SK-N-SH (cell line): Measurements from ENCODE around the gene ZHX3. TPM values are rescaled to one million over a fixed set of nuclear protein-coding genes. Genes with fewer than 3 reads are reported as not detected.

ENCODE experiments used
- CTCF ChIA-PET: fragments of 300-600, 350-600 bp; formaldehyde crosslinking; extraction: SDS; loops from one replicate; lab custom pipeline; 2021; lab: Yijun Ruan, JAX
- POLR2A ChIA-PET: fragments of 350-600 bp; sonication (Branson Sonifier 250); formaldehyde crosslinking; extraction: SDS; loops from one replicate; lab custom pipeline; 2020; ENCODE audit warnings: antibody characterized with exemption, inconsistent platforms; lab: Yijun Ruan, JAX
- DNase-seq: peaks from one replicate; pipeline ENCODE4 v3.0.0; 2012
- H2AFZ ChIP-seq: fragments of 200-600 bp; sonication (generic); 2 replicates; pipeline ENCODE4 v1.8.1; 2016; ENCODE audit warnings: antibody characterized with exemption, mild to moderate bottlenecking, low read depth
- H3F3A ChIP-seq: fragments of 200-600 bp; sonication (generic); replicated peaks from 2 replicates; pipeline ENCODE3; 2016; ENCODE audit warnings: antibody characterized with exemption, mild to moderate bottlenecking; ENCODE audit not compliant: insufficient read depth
- H3K27ac ChIP-seq, 2 experiments: fragments of 200-500 bp in 1 of 2; fragments of 200-600 bp in 1 of 2; sonication (Bioruptor generic) in 1 of 2; sonication (generic), shearing (Covaris generic) in 1 of 2; 2 replicates each; pipeline versions ENCODE4 v1.5.1 to v1.6.1; 2014 to 2016; ENCODE audit warnings: low read depth in 2 of 2, inconsistent platforms in 1 of 2, low read length in 1 of 2, mild to moderate bottlenecking in 1 of 2, mixed read lengths in 1 of 2
- H3K27me3 ChIP-seq: fragments of 200-600 bp; sonication (generic), shearing (Covaris generic); 2 replicates; pipeline ENCODE4 v1.6.1; 2016; ENCODE audit warnings: mixed run types; ENCODE audit not compliant: insufficient read depth
- H3K36me3 ChIP-seq, 2 experiments: fragments of 200-500 bp in 1 of 2; fragments of 200-600 bp in 1 of 2; sonication (Bioruptor generic) in 1 of 2; sonication (generic) in 1 of 2; replicated peaks in 1 of 2; 2 replicates each; pipeline versions ENCODE3 to v1.5.1; 2014 to 2016; ENCODE audit warnings: low read length in 1 of 2, mild to moderate bottlenecking in 1 of 2; ENCODE audit not compliant: insufficient read depth in 2 of 2, control insufficient read depth in 1 of 2
- H3K4me1 ChIP-seq, 2 experiments: fragments of 200-500 bp in 1 of 2; fragments of 200-600 bp in 1 of 2; sonication (Bioruptor generic) in 1 of 2; sonication (generic), shearing (Covaris generic) in 1 of 2; 2 replicates each; pipeline versions ENCODE4 v1.5.1 to v1.6.1; 2014 to 2016; ENCODE audit warnings: low read depth in 1 of 2, low read length in 1 of 2, mixed run types in 1 of 2; ENCODE audit not compliant: insufficient read depth in 2 of 2, control insufficient read depth in 1 of 2
- H3K4me2 ChIP-seq: fragments of 200-600 bp; sonication (generic), shearing (Covaris generic); 2 replicates; pipeline ENCODE4 v1.6.1; 2017; ENCODE audit warnings: mixed run types
- H3K4me3 ChIP-seq, 2 experiments: fragments of 200-500 bp in 1 of 2; fragments of 200-600 bp in 1 of 2; sonication (Bioruptor generic) in 1 of 2; sonication (generic), shearing (Covaris generic) in 1 of 2; 2 replicates each; pipeline versions ENCODE4 v1.5.1 to v1.8.1; 2014 to 2016; ENCODE audit warnings: low read depth in 2 of 2, inconsistent platforms in 1 of 2, low read length in 1 of 2, mild to moderate bottlenecking in 1 of 2, mixed read lengths in 1 of 2, moderate library complexity in 1 of 2
- H3K79me2 ChIP-seq: fragments of 200-600 bp; sonication (generic); 2 replicates; pipeline ENCODE4 v1.8.1; 2017; ENCODE audit warnings: mild to moderate bottlenecking; ENCODE audit not compliant: insufficient read depth
- H3K9ac ChIP-seq: fragments of 200-600 bp; sonication (generic); 2 replicates; pipeline ENCODE4 v1.6.1; 2017; ENCODE audit warnings: mixed run types
- H3K9me2 ChIP-seq: fragments of 200-600 bp; sonication (generic); 2 replicates; pipeline ENCODE4 v1.6.1; 2017; ENCODE audit warnings: mixed run types
- H3K9me3 ChIP-seq: fragments of 200-600 bp; sonication (generic); 2 replicates; pipeline ENCODE4 v1.6.1; 2017; ENCODE audit warnings: mixed run types, mild to moderate bottlenecking, moderate library complexity
- H4K20me1 ChIP-seq: fragments of 200-600 bp; sonication (generic); 2 replicates; pipeline ENCODE4 v1.6.1; 2017; ENCODE audit warnings: mild to moderate bottlenecking, mixed run types; ENCODE audit not compliant: insufficient read depth
- CHD2 ChIP-seq: fragments of 150-350 bp; IDR thresholded peaks from 2 replicates; pipeline ENCODE4 v1.6.1; 2018; ENCODE audit warnings: low read length; ENCODE audit not compliant: partially characterized antibody
- EZH2phosphoT487 ChIP-seq: fragments of 200-600 bp; sonication (generic); IDR thresholded peaks from 2 replicates; pipeline ENCODE4 v1.6.1; 2017; ENCODE audit warnings: low read depth, mixed run types, mild to moderate bottlenecking, antibody characterized with exemption, moderate library complexity, borderline replicate concordance
- FOSL2 ChIP-seq: IDR thresholded peaks from 2 replicates; pipeline ENCODE4 v1.4.0; 2012; ENCODE audit warnings: low read depth, mild to moderate bottlenecking, moderate library complexity, borderline replicate concordance
- GABPA ChIP-seq: IDR thresholded peaks from 2 replicates; pipeline ENCODE4 v1.4.0; 2012; ENCODE audit warnings: low read depth, mild to moderate bottlenecking
- NFIC ChIP-seq: IDR thresholded peaks from 2 replicates; pipeline ENCODE4 v1.4.0; 2012; ENCODE audit warnings: borderline replicate concordance
- POLR2AphosphoS5 ChIP-seq: IDR thresholded peaks from 2 replicates; pipeline ENCODE4 v1.6.1; 2012; ENCODE audit warnings: low read depth, low read length
- RAD21 ChIP-seq: IDR thresholded peaks from 2 replicates; pipeline ENCODE4 v1.6.1; 2012; ENCODE audit warnings: mild to moderate bottlenecking, low read length
- RCOR1 ChIP-seq: fragments of 150-350 bp; IDR thresholded peaks from 2 replicates; pipeline ENCODE4 v1.6.1; 2017; ENCODE audit warnings: antibody characterized with exemption, low read length
- RFX5 ChIP-seq: IDR thresholded peaks from 2 replicates; pipeline ENCODE4 v1.6.1; 2012; ENCODE audit warnings: mild to moderate bottlenecking, improper control_type of control experiment, low read length
- TAF1 ChIP-seq: IDR thresholded peaks from 2 replicates; pipeline ENCODE4 v1.6.1; 2012; ENCODE audit warnings: low read depth, mild to moderate bottlenecking, low read length, moderate library complexity, borderline replicate concordance
- TCF12 ChIP-seq: IDR thresholded peaks from 2 replicates; pipeline ENCODE4 v1.4.0; 2012
- WGBS: methylation state at CpG from one replicate; pipeline ENCODE4 v1.1.6; 2017; ENCODE audit warnings: low lambda C conversion rate; 5-methylcytosine and 5-hydroxymethylcytosine counted together
- polyA plus RNA-seq, 3 experiments: library from polyadenylated mRNA; depleted of rRNA; stranded (reverse); fragments of >200 nt; gene quantifications; 2 replicates each; pipeline ENCODE4 v1.2.3, GENCODE V29; 2012
- TF ChIP-seq, protein P1 (sequence below): fragments of 150-350 bp; IDR thresholded peaks from 2 replicates; pipeline ENCODE4 v1.6.1; 2017; ENCODE audit warnings: antibody characterized with exemption, low read length, low read depth, borderline replicate concordance
- TF ChIP-seq, protein P2 (sequence below): IDR thresholded peaks from 2 replicates; pipeline ENCODE4 v1.4.0; 2012; ENCODE audit warnings: low read depth, borderline replicate concordance
- TF ChIP-seq, protein P3 (sequence below): fragments of 200-600 bp; sonication (generic); IDR thresholded peaks from 2 replicates; pipeline ENCODE4 v1.6.1; 2017; ENCODE audit warnings: antibody characterized with exemption, mild to moderate bottlenecking, moderate library complexity
- TF ChIP-seq, protein P4 (sequence below): IDR thresholded peaks from 2 replicates; pipeline ENCODE4 v1.6.1; 2012; ENCODE audit warnings: mild to moderate bottlenecking, low read depth, low read length, moderate library complexity

The ZHX3 gene
- polyA plus RNA-seq, 1 of the 3 experiments (the other 2 are of a cell fraction): 6.0 TPM

DNA sequence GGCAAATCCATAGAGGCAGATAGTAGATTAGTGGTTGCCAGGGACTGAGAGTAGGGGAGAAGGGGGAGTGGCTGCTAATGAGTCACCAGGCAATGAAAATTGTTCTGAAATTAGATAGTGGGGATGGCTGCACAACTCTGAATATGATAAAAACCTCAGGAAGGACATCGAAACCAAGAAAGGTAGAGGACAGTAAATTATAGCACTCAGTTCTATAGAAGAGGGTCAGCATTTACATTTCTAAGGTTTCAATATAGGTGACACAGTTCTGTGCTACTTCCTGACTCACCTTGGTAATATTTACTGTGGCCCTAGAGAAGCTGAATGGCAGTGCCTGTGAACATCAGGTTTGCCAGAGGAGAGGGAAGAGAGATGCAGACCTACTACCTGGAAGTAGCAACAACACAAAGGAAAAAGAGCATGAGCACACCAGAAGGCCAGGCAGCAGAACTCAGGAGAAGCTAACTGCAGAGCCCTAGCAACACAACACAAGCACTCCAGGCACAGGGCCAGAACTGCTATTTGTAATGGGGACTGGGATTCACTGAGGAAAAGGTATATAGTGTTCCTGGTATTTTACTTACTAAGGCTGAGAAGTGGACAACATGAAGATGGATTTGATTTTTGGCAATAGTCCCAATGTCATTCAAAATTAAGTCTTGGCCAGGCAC, 104.2 kb downstream of the ZHX3 start (continued):
- TF ChIP-seq RAD21 (no peak), TAF1 (no peak), GABPA (no peak), CHD2 (no peak), NFIC (0 out of 2 replicates have a peak, but pooled peaks have one; percentile 17), RFX5 (no peak), POLR2AphosphoS5 (no peak)
- TF ChIP-seq, protein P1, sequence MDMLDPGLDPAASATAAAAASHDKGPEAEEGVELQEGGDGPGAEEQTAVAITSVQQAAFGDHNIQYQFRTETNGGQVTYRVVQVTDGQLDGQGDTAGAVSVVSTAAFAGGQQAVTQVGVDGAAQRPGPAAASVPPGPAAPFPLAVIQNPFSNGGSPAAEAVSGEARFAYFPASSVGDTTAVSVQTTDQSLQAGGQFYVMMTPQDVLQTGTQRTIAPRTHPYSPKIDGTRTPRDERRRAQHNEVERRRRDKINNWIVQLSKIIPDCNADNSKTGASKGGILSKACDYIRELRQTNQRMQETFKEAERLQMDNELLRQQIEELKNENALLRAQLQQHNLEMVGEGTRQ: no peak
- TF ChIP-seq, protein P2, sequence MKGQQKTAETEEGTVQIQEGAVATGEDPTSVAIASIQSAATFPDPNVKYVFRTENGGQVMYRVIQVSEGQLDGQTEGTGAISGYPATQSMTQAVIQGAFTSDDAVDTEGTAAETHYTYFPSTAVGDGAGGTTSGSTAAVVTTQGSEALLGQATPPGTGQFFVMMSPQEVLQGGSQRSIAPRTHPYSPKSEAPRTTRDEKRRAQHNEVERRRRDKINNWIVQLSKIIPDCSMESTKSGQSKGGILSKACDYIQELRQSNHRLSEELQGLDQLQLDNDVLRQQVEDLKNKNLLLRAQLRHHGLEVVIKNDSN: no peak

DNA sequence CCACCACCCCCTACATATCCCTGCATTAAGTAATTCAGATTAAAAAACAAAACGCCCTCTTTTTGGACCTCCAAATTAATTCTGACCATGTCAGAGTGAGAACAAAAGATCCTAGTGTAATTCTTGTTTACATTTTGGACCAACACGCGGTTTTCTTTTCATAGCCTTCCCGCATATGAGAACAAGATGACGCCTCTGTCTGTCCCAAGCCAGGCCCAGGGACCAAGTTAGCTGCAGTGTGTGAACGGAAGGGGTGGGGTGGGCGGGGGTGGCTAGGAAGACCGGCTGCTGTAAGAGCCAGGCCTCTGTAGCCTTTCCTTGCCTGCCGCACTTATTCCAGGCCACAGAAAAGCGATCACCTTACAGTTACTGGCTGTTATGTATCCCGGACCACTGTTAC, 112.2 kb downstream of the ZHX3 start:
- H3K4me2 ChIP-seq: no peak overlapping the region
- H3K9me3 ChIP-seq: no peaks in the 10 kb centered on the region
- no peaks in the 10 kb centered on the region for H3F3A ChIP-seq
- 93% methylated on average over 8 of the region's 11 CpGs for WGBS
- TF ChIP-seq FOSL2 (no peak), POLR2AphosphoS5 (no peak), RCOR1 (no peak), TCF12 (no peak), EZH2phosphoT487 (no peak)
- TF ChIP-seq, protein P3, sequence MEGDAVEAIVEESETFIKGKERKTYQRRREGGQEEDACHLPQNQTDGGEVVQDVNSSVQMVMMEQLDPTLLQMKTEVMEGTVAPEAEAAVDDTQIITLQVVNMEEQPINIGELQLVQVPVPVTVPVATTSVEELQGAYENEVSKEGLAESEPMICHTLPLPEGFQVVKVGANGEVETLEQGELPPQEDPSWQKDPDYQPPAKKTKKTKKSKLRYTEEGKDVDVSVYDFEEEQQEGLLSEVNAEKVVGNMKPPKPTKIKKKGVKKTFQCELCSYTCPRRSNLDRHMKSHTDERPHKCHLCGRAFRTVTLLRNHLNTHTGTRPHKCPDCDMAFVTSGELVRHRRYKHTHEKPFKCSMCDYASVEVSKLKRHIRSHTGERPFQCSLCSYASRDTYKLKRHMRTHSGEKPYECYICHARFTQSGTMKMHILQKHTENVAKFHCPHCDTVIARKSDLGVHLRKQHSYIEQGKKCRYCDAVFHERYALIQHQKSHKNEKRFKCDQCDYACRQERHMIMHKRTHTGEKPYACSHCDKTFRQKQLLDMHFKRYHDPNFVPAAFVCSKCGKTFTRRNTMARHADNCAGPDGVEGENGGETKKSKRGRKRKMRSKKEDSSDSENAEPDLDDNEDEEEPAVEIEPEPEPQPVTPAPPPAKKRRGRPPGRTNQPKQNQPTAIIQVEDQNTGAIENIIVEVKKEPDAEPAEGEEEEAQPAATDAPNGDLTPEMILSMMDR: no peak
- TF ChIP-seq, protein P4, sequence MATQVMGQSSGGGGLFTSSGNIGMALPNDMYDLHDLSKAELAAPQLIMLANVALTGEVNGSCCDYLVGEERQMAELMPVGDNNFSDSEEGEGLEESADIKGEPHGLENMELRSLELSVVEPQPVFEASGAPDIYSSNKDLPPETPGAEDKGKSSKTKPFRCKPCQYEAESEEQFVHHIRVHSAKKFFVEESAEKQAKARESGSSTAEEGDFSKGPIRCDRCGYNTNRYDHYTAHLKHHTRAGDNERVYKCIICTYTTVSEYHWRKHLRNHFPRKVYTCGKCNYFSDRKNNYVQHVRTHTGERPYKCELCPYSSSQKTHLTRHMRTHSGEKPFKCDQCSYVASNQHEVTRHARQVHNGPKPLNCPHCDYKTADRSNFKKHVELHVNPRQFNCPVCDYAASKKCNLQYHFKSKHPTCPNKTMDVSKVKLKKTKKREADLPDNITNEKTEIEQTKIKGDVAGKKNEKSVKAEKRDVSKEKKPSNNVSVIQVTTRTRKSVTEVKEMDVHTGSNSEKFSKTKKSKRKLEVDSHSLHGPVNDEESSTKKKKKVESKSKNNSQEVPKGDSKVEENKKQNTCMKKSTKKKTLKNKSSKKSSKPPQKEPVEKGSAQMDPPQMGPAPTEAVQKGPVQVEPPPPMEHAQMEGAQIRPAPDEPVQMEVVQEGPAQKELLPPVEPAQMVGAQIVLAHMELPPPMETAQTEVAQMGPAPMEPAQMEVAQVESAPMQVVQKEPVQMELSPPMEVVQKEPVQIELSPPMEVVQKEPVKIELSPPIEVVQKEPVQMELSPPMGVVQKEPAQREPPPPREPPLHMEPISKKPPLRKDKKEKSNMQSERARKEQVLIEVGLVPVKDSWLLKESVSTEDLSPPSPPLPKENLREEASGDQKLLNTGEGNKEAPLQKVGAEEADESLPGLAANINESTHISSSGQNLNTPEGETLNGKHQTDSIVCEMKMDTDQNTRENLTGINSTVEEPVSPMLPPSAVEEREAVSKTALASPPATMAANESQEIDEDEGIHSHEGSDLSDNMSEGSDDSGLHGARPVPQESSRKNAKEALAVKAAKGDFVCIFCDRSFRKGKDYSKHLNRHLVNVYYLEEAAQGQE: no peak
- TF ChIP-seq, all 33 proteins: peak for 0
- POLR2A ChIA-PET: no interaction called here
- Histone ChIP-seq H3K27ac (no peak overlapping the region), H3K79me2 (peaks cover 29% of the 10 kb centered on the region), H3K9me2 (no peaks in the 10 kb centered on the region), H3K9ac (no peak overlapping the region), H3K4me1 (no peaks in the 10 kb centered on the region), H3K36me3 (peaks cover 4 to 10% of the 10 kb centered on the region in 2 experiments), H3K27me3 (no peaks in the 10 kb centered on the region), H2AFZ (no peak overlapping the region), H4K20me1 (no peaks in the 10 kb centered on the region), H3K4me3 (no peak overlapping the region)
- DNase-seq: no peak
- CTCF ChIA-PET: interaction anchor here (1.1 kb wide), 1 partner anchor 66 kb away, joined by 3 read pairs; no protein-coding TSS in a partner anchor
